Measurements from ENCODE around the gene AKAP12. TPM values are rescaled to one million over a fixed set of nuclear protein-coding genes. Genes with fewer than 3 reads are reported as not detected.

The AKAP12 gene
- total RNA-seq, 1 donor from 2014 or later = 53.9 TPM

DNA sequence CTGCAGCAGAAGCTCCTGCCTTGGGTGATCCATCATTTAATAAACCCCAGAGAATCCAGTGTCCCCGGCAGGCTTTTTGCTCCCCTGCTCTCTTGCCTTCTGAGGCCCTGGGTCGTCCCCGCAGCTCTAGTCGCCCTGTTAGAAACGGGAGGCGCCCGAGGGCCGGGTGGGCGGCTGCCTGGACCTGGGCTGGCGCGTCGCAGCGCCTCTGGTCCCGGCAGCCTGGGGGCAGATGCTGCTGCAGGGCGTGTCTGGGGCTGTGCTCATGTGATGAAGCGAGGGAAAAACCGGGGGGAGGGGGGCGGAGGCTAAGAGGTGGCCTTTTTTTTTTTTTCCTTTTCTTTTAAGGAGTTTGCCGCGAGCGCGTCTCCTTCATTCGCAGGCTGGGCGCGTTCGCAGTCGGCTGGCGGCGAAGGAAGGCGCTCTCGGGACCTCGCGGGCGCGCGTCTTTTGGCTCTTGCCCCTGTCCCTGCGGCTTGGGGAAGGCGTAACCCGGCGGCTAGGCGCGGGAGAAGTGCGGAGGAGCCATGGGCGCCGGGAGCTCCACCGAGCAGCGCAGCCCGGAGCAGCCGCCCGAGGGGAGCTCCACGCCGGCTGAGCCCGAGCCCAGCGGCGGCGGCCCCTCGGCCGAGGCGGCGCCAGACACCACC is 394 bp downstream of the AKAP12 start:
- peak overlapping the region; percentile 64 to 86 for H3K4me3 ChIP-seq
- peak overlapping the region; percentile 86 to 90 for H3K27ac ChIP-seq
- H3K9me3 ChIP-seq = no peaks in the 10 kb centered on the region
- no peaks in the 10 kb centered on the region for H3K27me3 ChIP-seq
- DNase-seq (ENCODE audit: low spot score in 2 of 2) = peak; percentile 31 to 90
- TF ChIP-seq, protein P1, sequence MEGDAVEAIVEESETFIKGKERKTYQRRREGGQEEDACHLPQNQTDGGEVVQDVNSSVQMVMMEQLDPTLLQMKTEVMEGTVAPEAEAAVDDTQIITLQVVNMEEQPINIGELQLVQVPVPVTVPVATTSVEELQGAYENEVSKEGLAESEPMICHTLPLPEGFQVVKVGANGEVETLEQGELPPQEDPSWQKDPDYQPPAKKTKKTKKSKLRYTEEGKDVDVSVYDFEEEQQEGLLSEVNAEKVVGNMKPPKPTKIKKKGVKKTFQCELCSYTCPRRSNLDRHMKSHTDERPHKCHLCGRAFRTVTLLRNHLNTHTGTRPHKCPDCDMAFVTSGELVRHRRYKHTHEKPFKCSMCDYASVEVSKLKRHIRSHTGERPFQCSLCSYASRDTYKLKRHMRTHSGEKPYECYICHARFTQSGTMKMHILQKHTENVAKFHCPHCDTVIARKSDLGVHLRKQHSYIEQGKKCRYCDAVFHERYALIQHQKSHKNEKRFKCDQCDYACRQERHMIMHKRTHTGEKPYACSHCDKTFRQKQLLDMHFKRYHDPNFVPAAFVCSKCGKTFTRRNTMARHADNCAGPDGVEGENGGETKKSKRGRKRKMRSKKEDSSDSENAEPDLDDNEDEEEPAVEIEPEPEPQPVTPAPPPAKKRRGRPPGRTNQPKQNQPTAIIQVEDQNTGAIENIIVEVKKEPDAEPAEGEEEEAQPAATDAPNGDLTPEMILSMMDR (IDR thresholded peaks at IDR 0.05) = peak in 1 of 3 experiments; percentile 33
- H3K4me1 ChIP-seq = peaks cover 0 to 14% of the 10 kb centered on the region in 2 donors
- no peaks in the 10 kb centered on the region for H3K36me3 ChIP-seq
- intact Hi-C loops (cut with DNase I) = loop anchor here (5.0 kb wide), 1 partner anchor 218 kb away; no protein-coding TSS in a partner anchor

DNA sequence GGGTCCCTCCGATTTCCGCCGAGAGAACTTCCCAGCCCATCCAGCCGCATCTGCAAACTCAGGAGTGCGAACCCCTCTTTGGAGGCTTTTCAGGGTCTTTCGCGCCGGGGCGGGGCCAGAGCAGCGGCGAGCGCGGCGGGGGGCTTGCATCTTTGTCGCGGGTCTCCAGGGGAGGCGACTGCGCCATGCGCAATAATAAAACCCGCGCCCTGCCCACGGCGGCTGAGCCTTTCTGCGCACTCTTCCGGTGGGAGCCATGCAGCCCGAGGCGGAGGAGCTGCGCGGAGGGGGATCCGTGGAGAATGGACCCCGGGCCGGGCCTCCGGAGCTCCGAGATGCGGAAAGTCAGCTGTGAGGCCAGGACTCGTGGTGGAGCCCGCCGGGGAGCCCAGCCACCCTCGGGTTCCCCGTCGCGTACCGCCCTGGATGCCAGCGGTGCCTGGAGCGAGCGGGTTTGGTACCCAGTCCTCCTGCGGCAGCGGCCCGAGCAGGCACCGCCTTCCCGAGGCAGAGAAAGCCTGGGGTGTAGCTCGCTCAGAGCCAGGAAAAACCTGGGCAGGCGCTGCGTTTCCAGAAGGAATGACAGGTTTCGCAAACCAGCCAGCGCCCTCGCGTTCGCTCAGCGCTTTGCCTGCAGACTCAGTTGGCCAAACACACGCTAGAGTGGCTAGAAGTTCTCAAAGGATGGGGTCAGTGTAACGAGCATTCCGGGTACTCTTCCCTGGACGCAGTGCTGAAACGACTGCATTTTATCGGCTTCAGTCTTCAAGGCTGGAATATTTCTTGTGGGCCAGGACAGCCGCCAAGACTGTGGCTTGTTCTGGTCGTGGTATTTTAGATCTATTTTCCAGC is 1.2 kb downstream of the AKAP12 start:
- H3K4me1 ChIP-seq = peaks cover 0 to 14% of the 10 kb centered on the region in 2 donors
- intact Hi-C loops (cut with DNase I) = loop anchor here (1.0 to 5.0 kb wide), 2 partner anchors 82 to 219 kb away; no protein-coding TSS in a partner anchor
- no peaks in the 10 kb centered on the region for H3K27me3 ChIP-seq
- no peaks in the 10 kb centered on the region for H3K36me3 ChIP-seq
- no peaks in the 10 kb centered on the region for H3K9me3 ChIP-seq
- H3K4me3 ChIP-seq = peak overlapping the region; percentile 64 to 86
- TF ChIP-seq, protein P1 (IDR thresholded peaks at IDR 0.05) = no peak
- H3K27ac ChIP-seq = peak overlapping the region; percentile 86 to 90
- peak in 1 of 2 donors; percentile 76 for DNase-seq (ENCODE audit: low spot score in 2 of 2)

DNA sequence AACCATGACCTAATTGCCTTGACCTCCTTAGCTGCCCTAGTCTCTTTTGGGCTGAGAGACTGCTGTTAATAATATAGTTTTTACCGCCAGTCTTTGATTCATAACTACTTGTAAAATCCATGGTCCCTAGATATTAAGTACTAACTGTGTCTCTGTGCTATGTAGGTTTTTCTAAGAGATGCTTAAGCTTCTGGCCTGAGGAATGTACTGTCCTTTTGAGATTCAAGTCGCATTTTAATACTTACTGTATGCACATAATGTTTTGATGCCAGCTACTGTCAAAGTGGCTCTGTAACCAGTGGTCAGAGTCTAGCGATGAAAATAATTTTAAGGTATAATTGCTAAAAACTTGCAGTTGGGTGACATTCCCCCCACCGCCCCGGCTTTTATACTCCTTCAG is 2.1 kb downstream of the AKAP12 start:
- intact Hi-C loops (cut with DNase I) = loop anchor here (1.0 to 5.0 kb wide), 2 partner anchors 81 to 220 kb away; no protein-coding TSS in a partner anchor
- no peaks in the 10 kb centered on the region for H3K9me3 ChIP-seq
- H3K4me3 ChIP-seq = peak overlapping the region; percentile 64 to 86
- peaks cover 0 to 14% of the 10 kb centered on the region in 2 donors for H3K4me1 ChIP-seq
- H3K27ac ChIP-seq = peak overlapping the region; percentile 86 to 90
- DNase-seq (ENCODE audit: low spot score in 2 of 2) = no peak
- no peaks in the 10 kb centered on the region for H3K36me3 ChIP-seq
- TF ChIP-seq, protein P1 (IDR thresholded peaks at IDR 0.05) = no peak
- H3K27me3 ChIP-seq = no peaks in the 10 kb centered on the region

DNA sequence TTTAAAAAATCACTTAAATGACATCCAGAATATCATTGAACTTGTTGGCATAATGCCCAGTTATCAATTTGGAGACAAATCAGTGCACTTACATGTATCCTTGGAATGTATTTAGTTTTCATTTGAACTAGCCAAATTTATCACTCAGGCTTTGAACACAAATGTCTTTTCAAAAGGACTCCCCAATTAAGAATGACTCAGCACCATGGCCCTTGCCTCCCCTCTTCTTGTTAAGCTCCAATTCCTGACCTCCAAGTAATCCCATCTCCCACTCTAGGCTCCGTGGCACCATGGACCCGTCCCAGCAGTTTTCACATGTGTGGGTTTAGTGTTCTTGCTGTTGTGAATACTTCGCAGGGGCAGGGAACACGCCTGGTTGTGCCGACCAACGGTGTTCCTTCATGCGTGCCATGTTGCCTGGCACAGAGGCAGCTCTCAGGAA is 2.7 kb downstream of the AKAP12 start:
- H3K36me3 ChIP-seq = no peaks in the 10 kb centered on the region
- H3K4me1 ChIP-seq = peaks cover 0 to 14% of the 10 kb centered on the region in 2 donors
- H3K9me3 ChIP-seq = no peaks in the 10 kb centered on the region
- H3K27me3 ChIP-seq = no peaks in the 10 kb centered on the region
- intact Hi-C loops (cut with DNase I) = loop anchor here (5.0 kb wide), 1 partner anchor 220 kb away; no protein-coding TSS in a partner anchor
- H3K27ac ChIP-seq = no peak overlapping the region
- TF ChIP-seq, protein P1 (IDR thresholded peaks at IDR 0.05) = no peak
- no peak for DNase-seq (ENCODE audit: low spot score in 2 of 2)
- H3K4me3 ChIP-seq = peak overlapping the region; percentile 64 to 86

DNA sequence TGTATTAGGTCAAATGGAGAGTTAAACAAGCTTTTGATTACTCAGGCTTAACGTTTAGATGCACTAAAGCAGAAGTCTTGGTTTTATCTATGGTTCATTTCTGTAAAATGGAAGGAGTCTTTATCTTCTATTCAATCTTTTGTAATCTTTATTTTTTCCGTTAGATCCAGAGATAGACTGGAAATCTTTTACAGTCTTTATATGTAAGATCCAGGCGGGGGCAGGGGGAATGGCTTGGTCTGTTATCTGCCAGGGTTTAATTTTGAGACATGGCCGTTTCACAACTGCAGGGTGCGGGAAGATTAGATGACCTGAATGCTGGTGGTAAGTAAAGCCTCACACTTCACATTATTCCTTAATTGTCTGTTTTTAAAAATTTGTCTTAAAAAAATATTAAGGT is 3.7 kb downstream of the AKAP12 start:
- intact Hi-C loops (cut with DNase I) = loop anchor here (5.0 kb wide), 1 partner anchor 221 kb away; no protein-coding TSS in a partner anchor
- no peaks in the 10 kb centered on the region for H3K9me3 ChIP-seq
- peaks cover 0 to 14% of the 10 kb centered on the region in 2 donors for H3K4me1 ChIP-seq
- H3K36me3 ChIP-seq = no peaks in the 10 kb centered on the region
- no peaks in the 10 kb centered on the region for H3K27me3 ChIP-seq
- TF ChIP-seq, protein P1 (IDR thresholded peaks at IDR 0.05) = no peak
- no peak overlapping the region for H3K27ac ChIP-seq
- no peak for DNase-seq (ENCODE audit: low spot score in 2 of 2)
- H3K4me3 ChIP-seq = no peak overlapping the region
